ENCODE measurements around the gene TOGARAM1. TPM values are rescaled to one million over a fixed set of nuclear protein-coding genes. Genes with fewer than 3 reads are reported as not detected.

Gene TOGARAM1
- total RNA-seq, 2 experiments from 2014 or later, result 5.5 to 7.9 TPM

DNA sequence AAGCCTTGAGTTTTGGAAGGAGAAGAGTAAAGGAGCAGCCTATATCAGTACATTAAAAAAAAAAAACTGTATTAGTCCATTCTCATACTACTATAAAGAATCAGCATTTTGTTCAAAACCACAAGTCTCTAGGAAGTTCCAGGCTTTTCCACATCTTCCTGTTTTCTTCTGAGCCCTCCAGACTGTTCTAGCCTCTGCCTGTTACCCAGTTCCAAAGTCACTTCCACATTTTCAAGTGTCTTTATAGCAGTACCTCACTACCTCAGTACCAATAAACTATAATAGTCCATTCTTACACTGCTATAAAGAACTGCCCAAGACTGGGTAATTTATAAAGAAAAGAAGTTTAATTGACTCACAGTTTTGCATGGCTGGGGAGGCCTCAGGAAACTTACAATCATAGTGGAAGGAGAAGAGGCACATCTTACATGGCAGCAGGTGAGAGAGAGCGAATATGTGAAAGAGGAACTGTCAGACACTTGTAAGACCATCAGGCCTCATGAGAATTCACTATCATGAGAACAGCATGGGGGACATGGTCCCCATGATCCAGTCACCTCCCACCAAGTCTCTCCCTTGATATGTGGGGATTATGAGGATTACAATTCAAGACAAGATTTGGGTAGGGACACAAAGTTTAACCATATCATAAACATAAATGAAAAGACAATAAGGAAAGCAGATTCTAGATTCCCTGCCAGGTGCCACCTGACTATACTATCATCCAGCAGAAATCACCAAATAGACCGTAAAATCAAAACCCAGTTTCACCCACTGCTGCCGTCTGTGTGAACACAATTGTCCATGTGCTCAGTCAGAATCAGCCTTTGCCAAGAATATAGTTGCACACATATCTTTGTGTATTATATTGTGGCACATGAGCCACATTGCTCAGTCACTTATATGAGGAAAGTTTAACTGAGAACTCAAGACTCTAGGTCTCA, 27.8 kb downstream of the TOGARAM1 start:
- Mint-ChIP-seq H3K4me3 (no peak overlapping the region), H3K4me1 (ENCODE audit: low read depth) (peaks cover 7% of the 10 kb centered on the region), H3K27me3 (no peaks in the 10 kb centered on the region), H3K36me3 (ENCODE audit: low read depth) (peaks cover 7% of the 10 kb centered on the region), H3K9me3 (no peaks in the 10 kb centered on the region), H3K27ac (no peak overlapping the region)
- DNase-seq (no peak), ATAC-seq (no peak)
- POLR2A ChIA-PET, result no interaction called here
- TF ChIP-seq, protein P1, sequence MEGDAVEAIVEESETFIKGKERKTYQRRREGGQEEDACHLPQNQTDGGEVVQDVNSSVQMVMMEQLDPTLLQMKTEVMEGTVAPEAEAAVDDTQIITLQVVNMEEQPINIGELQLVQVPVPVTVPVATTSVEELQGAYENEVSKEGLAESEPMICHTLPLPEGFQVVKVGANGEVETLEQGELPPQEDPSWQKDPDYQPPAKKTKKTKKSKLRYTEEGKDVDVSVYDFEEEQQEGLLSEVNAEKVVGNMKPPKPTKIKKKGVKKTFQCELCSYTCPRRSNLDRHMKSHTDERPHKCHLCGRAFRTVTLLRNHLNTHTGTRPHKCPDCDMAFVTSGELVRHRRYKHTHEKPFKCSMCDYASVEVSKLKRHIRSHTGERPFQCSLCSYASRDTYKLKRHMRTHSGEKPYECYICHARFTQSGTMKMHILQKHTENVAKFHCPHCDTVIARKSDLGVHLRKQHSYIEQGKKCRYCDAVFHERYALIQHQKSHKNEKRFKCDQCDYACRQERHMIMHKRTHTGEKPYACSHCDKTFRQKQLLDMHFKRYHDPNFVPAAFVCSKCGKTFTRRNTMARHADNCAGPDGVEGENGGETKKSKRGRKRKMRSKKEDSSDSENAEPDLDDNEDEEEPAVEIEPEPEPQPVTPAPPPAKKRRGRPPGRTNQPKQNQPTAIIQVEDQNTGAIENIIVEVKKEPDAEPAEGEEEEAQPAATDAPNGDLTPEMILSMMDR (IDR thresholded peaks at IDR 0.05), result no peak
- intact Hi-C loops (cut with micrococcal nuclease), result no loop called here
- CTCF ChIA-PET, result no interaction called here

DNA sequence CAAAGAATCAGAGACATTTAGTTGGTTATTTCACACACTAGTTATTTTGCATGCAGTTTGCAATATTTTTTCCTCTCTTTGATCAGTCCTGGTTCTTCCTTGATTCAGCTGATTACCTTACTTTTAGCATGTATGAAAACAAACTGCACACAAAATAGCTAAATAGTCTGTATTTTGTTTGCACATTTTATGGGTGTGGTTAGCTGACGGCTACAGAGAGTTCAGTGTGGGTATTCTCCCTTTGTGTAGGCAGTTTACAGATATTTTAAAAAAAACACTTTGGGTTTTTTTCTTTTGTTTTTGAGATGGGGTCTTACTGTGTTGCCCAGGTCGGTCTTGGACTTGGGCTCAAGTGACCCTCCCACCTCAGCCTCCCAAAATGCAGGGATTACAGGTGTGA, 28.5 kb downstream of the TOGARAM1 start:
- no peak for DNase-seq
- intact Hi-C loops (cut with micrococcal nuclease), result no loop called here
- no peak overlapping the region for H3K27ac Mint-ChIP-seq
- ChIA-PET CTCF (no interaction called here), POLR2A (no interaction called here)
- no peaks in the 10 kb centered on the region for H3K27me3 Mint-ChIP-seq
- peaks cover 7% of the 10 kb centered on the region for H3K4me1 Mint-ChIP-seq (ENCODE audit: low read depth)
- H3K4me3 Mint-ChIP-seq, result no peak overlapping the region
- H3K9me3 Mint-ChIP-seq, result no peaks in the 10 kb centered on the region
- H3K36me3 Mint-ChIP-seq (ENCODE audit: low read depth), result peaks cover 7% of the 10 kb centered on the region
- TF ChIP-seq, protein P1 (IDR thresholded peaks at IDR 0.05), result no peak
- ATAC-seq, result no peak

DNA sequence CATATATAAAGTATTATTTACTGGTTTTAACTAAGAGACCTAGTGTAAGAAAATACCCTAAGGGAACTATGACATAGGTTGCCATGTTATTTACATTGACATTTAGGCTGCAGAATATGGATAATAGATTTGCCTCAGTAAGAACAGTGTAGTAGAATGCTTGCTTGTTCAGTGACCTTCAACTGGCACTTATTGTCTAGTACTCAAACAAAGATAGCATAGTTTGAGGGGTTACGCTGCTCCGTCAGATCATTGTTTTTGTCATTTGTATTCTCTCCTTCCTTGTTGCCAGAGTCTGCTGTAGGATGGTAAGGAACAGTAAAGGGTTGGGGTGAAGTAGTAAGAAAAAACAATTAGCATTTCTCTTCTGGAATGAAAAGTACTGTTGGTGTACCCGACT, 33.2 kb downstream of the TOGARAM1 start:
- Mint-ChIP-seq H3K4me3 (no peak overlapping the region), H3K27me3 (no peaks in the 10 kb centered on the region), H3K27ac (no peak overlapping the region), H3K36me3 (ENCODE audit: low read depth) (peaks cover 14% of the 10 kb centered on the region), H3K4me1 (ENCODE audit: low read depth) (peaks cover under 1% of the 10 kb centered on the region), H3K9me3 (no peaks in the 10 kb centered on the region)
- POLR2A ChIA-PET, result no interaction called here
- ATAC-seq, result no peak
- no peak for DNase-seq
- TF ChIP-seq, protein P1 (IDR thresholded peaks at IDR 0.05), result no peak
- intact Hi-C loops (cut with micrococcal nuclease), result no loop called here
- CTCF ChIA-PET, result no interaction called here

DNA sequence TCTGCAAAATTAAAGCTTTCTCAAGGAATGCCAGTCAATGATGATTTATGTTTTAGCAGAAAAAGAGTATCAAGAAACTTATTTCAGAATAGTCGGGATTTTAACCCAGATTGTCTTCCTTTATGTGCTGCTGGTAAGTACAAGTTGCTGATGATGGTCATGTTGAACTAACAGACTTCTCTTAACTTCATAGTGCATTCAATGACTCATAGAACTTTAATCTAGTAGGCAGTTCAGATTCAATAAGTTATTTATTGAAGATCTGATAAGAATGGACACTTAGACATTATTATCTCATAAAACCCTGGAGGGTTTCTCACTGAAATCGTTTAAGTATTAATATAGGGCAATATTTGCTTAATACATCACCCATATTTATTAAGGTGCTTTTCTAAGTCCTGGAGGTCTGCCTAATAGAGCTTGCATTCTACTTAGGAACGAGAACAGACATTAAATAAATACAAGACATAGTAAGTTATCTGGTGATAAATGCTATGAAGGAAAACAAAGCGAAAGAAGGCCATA, 33.8 kb downstream of the TOGARAM1 start:
- H3K36me3 Mint-ChIP-seq (ENCODE audit: low read depth), result peaks cover 16% of the 10 kb centered on the region
- DNase-seq (no peak), ATAC-seq (no peak)
- no peaks in the 10 kb centered on the region for H3K27me3 Mint-ChIP-seq
- POLR2A ChIA-PET, result no interaction called here
- no peaks in the 10 kb centered on the region for H3K4me1 Mint-ChIP-seq (ENCODE audit: low read depth)
- no peaks in the 10 kb centered on the region for H3K9me3 Mint-ChIP-seq
- intact Hi-C loops (cut with micrococcal nuclease), result no loop called here
- H3K4me3 Mint-ChIP-seq, result no peak overlapping the region
- no peak overlapping the region for H3K27ac Mint-ChIP-seq
- TF ChIP-seq, protein P1 (IDR thresholded peaks at IDR 0.05), result no peak
- CTCF ChIA-PET, result no interaction called here

DNA sequence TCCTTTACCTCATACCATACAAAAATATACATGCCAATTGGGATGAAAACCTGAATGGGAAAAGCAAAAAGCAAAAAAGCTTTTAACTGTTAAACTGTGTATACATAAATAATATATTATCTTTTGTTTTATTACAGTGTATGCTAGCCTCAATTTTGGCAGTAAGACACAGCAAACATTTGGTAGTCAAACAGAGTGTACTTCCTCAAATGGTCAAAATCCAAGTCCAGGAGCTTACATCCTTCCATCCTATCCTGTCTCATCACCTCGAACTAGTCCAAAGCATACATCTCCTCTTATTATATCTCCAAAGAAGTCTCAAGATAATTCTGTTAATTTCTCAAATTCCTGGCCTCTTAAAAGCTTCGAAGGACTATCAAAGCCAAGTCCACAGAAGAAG, 41.9 kb downstream of the TOGARAM1 start:
- CTCF ChIA-PET, result no interaction called here
- no peaks in the 10 kb centered on the region for H3K9me3 Mint-ChIP-seq
- H3K27me3 Mint-ChIP-seq, result no peaks in the 10 kb centered on the region
- DNase-seq, result no peak
- ATAC-seq, result no peak
- H3K4me1 Mint-ChIP-seq (ENCODE audit: low read depth), result no peaks in the 10 kb centered on the region
- TF ChIP-seq, protein P1 (IDR thresholded peaks at IDR 0.05), result no peak
- H3K27ac Mint-ChIP-seq, result no peak overlapping the region
- intact Hi-C loops (cut with micrococcal nuclease), result no loop called here
- POLR2A ChIA-PET, result no interaction called here
- no peak overlapping the region for H3K4me3 Mint-ChIP-seq
- peaks cover 7% of the 10 kb centered on the region for H3K36me3 Mint-ChIP-seq (ENCODE audit: low read depth)

All from activated CD8-positive, alpha-beta T cell treated with anti-CD3 and anti-CD28 coated beads for 36 hours (primary cell).